Breast epithelium (tissue), 3 donors: Measurements from ENCODE around the gene PQBP1.
A peak's percentile ranks its signal among the peaks of the same experiment; 100 is the strongest.

Source experiments
- POLR2A ChIP-seq: fragments of 450-650 bp; IDR thresholded peaks from one replicate; pipeline ENCODE4 v1.6.1; 2016; ENCODE audit warnings: antibody characterized with exemption, mild to moderate bottlenecking, moderate library complexity
- TF ChIP-seq, protein P1 (sequence below), 3 donors: fragments of 450-650 bp; IDR thresholded peaks; one replicate each; pipeline ENCODE4 v1.5.1; 2016 to 2017; ENCODE audit warnings: antibody characterized with exemption in 3 of 3, mild to moderate bottlenecking in 3 of 3, moderate library complexity in 3 of 3

DNA sequence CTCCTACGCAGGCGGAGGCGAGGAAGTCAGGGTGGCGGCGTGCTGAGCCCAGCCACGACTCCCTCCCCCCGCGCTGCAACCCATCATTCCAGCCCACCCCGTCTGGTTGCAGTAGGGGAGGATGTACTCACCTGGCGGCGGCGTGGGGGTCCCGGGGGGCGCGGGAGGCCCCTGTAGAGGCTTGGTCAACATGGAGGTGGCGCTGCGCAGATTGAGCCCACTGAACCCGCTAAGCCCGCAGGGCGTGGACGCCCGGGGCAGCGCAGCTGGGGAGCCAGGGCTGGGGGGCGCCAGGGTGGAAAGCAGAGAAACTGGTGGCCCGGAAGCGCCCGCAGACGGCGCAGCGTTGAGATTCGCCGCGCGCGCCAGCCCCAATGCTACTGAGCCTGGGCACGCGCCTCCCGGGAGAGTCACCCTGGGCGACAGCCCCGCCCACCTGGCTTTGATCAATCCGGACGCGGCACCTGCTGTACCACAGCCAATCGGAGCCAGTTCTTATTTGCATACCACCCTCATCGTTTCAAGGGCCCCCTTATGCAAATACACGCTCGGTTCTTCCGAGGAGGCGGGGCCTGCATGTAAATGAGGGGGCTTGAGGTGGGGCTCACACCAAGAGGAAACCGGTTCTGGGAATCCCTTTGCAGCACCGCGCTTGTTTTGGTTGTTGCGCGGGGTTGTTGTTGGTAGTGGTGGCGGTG, 21.1 kb downstream of the PQBP1 start, which contains the start of gene PIM2:
- peak; percentile 51 for TF ChIP-seq POLR2A
- TF ChIP-seq, protein P1, sequence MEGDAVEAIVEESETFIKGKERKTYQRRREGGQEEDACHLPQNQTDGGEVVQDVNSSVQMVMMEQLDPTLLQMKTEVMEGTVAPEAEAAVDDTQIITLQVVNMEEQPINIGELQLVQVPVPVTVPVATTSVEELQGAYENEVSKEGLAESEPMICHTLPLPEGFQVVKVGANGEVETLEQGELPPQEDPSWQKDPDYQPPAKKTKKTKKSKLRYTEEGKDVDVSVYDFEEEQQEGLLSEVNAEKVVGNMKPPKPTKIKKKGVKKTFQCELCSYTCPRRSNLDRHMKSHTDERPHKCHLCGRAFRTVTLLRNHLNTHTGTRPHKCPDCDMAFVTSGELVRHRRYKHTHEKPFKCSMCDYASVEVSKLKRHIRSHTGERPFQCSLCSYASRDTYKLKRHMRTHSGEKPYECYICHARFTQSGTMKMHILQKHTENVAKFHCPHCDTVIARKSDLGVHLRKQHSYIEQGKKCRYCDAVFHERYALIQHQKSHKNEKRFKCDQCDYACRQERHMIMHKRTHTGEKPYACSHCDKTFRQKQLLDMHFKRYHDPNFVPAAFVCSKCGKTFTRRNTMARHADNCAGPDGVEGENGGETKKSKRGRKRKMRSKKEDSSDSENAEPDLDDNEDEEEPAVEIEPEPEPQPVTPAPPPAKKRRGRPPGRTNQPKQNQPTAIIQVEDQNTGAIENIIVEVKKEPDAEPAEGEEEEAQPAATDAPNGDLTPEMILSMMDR (IDR thresholded peaks at IDR 0.05) = no peak
